Peyer's patch (tissue), 4 donors: Measurements from ENCODE around the gene SCYGR1. TPM values are rescaled to one million over a fixed set of nuclear protein-coding genes. Genes with fewer than 3 reads are reported as not detected.

Experiments used
- DNase-seq, 3 donors: peaks; one replicate each; pipeline ENCODE4 v3.0.0-alpha.2; 2017 to 2019
- H3K27ac ChIP-seq, 4 donors: fragments of 200-600 bp; sonication (generic); one replicate each; pipeline ENCODE4 v1.5.1; 2016 to 2019
- H3K27me3 ChIP-seq, 2 donors: fragments of 200-600 bp; sonication (generic); one replicate each; pipeline ENCODE4 v1.5.1; 2019
- H3K36me3 ChIP-seq, 3 donors: fragments of 200-600 bp; sonication (generic); one replicate each; pipeline ENCODE4 v1.5.1; 2016 to 2019
- H3K4me1 ChIP-seq, 4 donors: fragments of 200-600 bp; sonication (generic); one replicate each; pipeline ENCODE4 v1.5.1; 2016 to 2019
- H3K4me3 ChIP-seq, 4 donors: fragments of 200-600 bp; sonication (generic); 1 replicate in 3 of 4; 2 replicates in 1 of 4; pipeline ENCODE4 v1.5.1; 2016 to 2019; ENCODE audit warnings: mild to moderate bottlenecking in 1 of 4
- H3K9me3 ChIP-seq, 4 donors: fragments of 200-600 bp; sonication (generic); one replicate each; pipeline ENCODE4 v1.5.1; 2016 to 2019; ENCODE audit warnings: mild to moderate bottlenecking in 1 of 4
- CTCF ChIP-seq, 6 experiments: fragments of 450-650 bp in 4 of 6; fragments of 200-600 bp in 2 of 6; sonication (generic) in 1 of 6; IDR thresholded peaks; one replicate each; pipeline ENCODE4 v1.5.1; 2017 to 2019; ENCODE audit warnings: antibody characterized with exemption in 6 of 6, mild to moderate bottlenecking in 3 of 6, moderate library complexity in 1 of 6
- POLR2A ChIP-seq, 2 donors: fragments of 450-650 bp; IDR thresholded peaks; one replicate each; pipeline ENCODE4 v1.5.1; 2017; ENCODE audit warnings: antibody characterized with exemption in 2 of 2, mild to moderate bottlenecking in 2 of 2, moderate library complexity in 2 of 2
- total RNA-seq, 4 donors: library from RNA; depleted of rRNA; stranded (reverse); fragments of >200 nt; gene quantifications; one replicate each; pipeline ENCODE4 v1.1.0, GENCODE V29; 2016

Gene SCYGR1
- total RNA-seq, 4 donors from 2014 or later, result not detected

- Histone ChIP-seq H3K4me3 (no peak overlapping the region), H3K36me3 (no peaks in the 10 kb centered on the region), H3K4me1 (peaks cover 0 to 12% (median 0%) of the 10 kb centered on the region in 4 donors), H3K27ac (peak overlapping the region in 3 of 4 donors; percentile 40 to 70 (median 66)), H3K27me3 (no peaks in the 10 kb centered on the region), H3K9me3 (no peaks in the 10 kb centered on the region)
- TF ChIP-seq CTCF (IDR thresholded peaks at IDR 0.05) (no peak), POLR2A (IDR thresholded peaks at IDR 0.05) (no peak)
- no peak for DNase-seq
Observed at GRCh38 chr2:227398684-227399670, 11.2 kb upstream of the SCYGR1 start.

GRCh38 chr2:227397562-227397961 lies 9.8 kb upstream of the SCYGR1 start:
- Histone ChIP-seq H3K27me3 (no peaks in the 10 kb centered on the region), H3K4me3 (no peak overlapping the region)

GRCh38 chr2:227395556-227395955 lies 7.8 kb upstream of the SCYGR1 start:
- no peaks in the 10 kb centered on the region for H3K36me3 ChIP-seq
- no peak overlapping the region for H3K4me3 ChIP-seq
- DNase-seq, result peak in 1 of 3 donors; percentile 62
- H3K4me1 ChIP-seq, result peaks cover 0 to 12% (median 0%) of the 10 kb centered on the region in 4 donors
- no peaks in the 10 kb centered on the region for H3K9me3 ChIP-seq
- H3K27ac ChIP-seq, result peak overlapping the region in 2 of 4 donors; percentile 41 to 71
- H3K27me3 ChIP-seq, result no peaks in the 10 kb centered on the region
- TF ChIP-seq POLR2A (IDR thresholded peaks at IDR 0.05) (no peak), CTCF (IDR thresholded peaks at IDR 0.05) (no peak)

More at GRCh38 chr2:227397562-227397961, 9.8 kb upstream of the SCYGR1 start:
- no peak for DNase-seq
- peak overlapping the region in 1 of 4 donors; percentile 62 for H3K27ac ChIP-seq
- no peak for TF ChIP-seq CTCF (IDR thresholded peaks at IDR 0.05)
- no peak for TF ChIP-seq POLR2A (IDR thresholded peaks at IDR 0.05)
- no peaks in the 10 kb centered on the region for H3K9me3 ChIP-seq
- peaks cover 0 to 12% (median 0%) of the 10 kb centered on the region in 4 donors for H3K4me1 ChIP-seq
- no peaks in the 10 kb centered on the region for H3K36me3 ChIP-seq

GRCh38 chr2:227394401-227394800 lies 6.7 kb upstream of the SCYGR1 start:
- no peak overlapping the region for H3K4me3 ChIP-seq
- H3K9me3 ChIP-seq, result no peaks in the 10 kb centered on the region
- no peaks in the 10 kb centered on the region for H3K27me3 ChIP-seq
- no peaks in the 10 kb centered on the region for H3K36me3 ChIP-seq
- H3K27ac ChIP-seq, result no peak overlapping the region
- TF ChIP-seq POLR2A (IDR thresholded peaks at IDR 0.05), result no peak
- TF ChIP-seq CTCF (IDR thresholded peaks at IDR 0.05), result no peak
- no peak for DNase-seq
- H3K4me1 ChIP-seq, result peaks cover 0 to 5% (median 0%) of the 10 kb centered on the region in 4 donors

GRCh38 chr2:227390468-227391256 lies 2.9 kb upstream of the SCYGR1 start:
- TF ChIP-seq CTCF (IDR thresholded peaks at IDR 0.05), result no peak
- TF ChIP-seq POLR2A (IDR thresholded peaks at IDR 0.05), result no peak
- H3K9me3 ChIP-seq, result no peaks in the 10 kb centered on the region
- H3K4me3 ChIP-seq, result no peak overlapping the region
- H3K4me1 ChIP-seq, result no peaks in the 10 kb centered on the region
- H3K27me3 ChIP-seq, result no peaks in the 10 kb centered on the region
- no peaks in the 10 kb centered on the region for H3K36me3 ChIP-seq
- no peak overlapping the region for H3K27ac ChIP-seq
- DNase-seq, result no peak
